AG08396 (cell line): ENCODE measurements around the gene KSR1.

Source experiments
- DNase-seq: peaks from one replicate; pipeline ENCODE4 v3.0.0; 2012; ENCODE audit warnings: low spot score, mixed read lengths

The KSR1 gene

DNA sequence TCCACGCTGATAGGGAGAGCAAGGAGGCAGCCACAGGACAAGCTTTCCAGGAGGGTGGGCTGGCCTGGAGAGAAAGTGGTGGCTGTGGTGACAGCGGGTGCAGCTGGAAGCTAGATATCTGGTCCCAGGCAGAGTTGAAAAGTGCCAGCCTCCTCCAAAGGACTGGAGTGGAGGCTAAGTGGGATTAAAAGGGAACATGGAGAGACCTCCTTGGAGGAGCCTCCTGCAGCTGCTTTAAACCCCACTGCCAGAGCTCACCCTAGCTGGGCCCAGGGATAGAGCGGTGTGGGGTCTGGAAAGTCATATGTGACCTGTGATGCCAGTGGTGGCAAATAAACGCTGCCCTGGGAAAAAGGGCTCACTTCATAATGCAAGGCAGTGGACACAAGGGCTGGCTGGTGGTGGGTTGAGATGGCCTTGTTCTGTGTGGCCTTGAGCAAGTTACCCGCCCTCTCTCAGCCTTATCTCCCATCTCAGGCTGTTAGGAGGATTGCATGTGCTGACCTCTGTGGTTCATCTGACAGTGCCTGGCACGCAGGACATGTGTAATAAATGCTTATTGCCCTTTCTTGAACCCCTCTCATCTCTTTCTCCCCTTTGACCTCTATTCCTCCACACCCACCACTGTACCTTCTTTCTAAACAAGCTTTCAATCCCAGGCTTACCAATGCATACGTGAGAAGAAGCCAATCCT lies 113.8 kb downstream of the KSR1 start:
- DNase-seq, result no peak

- no peak for DNase-seq
These were observed 114.3 kb downstream of the KSR1 start for GRCh38 chr17:27570578-27570914.

DNA sequence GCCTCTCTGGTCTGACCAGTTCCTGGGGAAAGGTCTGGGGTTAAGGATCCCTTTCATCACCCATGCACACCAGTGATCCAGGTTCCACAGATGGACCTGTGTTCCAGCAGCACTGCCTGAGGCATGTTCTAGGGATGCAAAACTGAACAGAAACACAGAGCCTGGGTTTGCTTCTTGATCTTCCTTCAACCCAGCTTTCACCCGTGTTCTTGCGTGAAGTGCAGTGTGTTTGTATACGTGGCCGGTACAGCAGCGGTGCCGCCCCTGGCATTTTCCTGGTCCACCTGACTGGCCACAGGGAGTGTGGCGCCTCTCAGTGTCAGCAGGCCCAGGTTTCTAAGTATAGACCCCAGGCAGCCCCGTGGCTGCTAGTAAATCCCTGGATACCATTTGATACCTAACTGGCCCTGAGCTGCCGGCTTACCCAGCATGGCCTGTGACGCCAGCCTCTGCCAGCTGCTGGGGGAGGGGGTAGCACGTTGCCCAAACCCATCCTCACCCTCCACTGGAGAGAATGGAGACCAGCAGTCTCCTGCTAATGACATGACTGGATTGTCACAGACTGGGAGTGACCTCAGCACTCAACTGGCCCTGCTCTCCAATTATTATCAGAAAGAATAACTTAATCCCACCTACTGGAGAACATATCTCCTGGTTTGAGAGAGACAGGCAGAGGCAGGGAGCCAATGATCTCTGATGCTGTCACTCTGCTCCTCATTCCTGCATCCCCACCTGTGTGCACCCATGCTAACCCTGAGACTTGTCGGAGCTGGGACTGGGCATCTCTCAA lies 115.5 kb downstream of the KSR1 start:
- no peak for DNase-seq

DNA sequence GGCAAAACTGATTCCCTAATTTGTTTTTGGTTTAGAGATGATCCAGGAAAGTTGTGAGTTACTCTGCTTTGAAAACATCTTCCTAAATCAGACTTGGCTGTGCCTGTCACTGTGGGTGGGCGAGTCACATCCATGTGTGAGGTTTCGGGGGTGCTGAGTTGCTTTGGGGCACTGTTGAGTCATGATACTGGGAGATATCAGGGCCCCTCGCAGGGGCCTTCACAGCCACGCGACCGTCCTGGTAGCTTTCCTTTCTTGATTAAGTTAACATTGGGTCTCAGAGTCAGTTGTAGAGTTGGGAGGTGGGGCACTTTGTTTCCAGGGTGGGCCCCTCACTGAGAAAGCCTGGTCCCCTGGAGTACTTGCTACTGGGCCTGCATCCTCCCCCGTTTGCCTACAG lies 116.4 kb downstream of the KSR1 start:
- DNase-seq, result no peak

DNA sequence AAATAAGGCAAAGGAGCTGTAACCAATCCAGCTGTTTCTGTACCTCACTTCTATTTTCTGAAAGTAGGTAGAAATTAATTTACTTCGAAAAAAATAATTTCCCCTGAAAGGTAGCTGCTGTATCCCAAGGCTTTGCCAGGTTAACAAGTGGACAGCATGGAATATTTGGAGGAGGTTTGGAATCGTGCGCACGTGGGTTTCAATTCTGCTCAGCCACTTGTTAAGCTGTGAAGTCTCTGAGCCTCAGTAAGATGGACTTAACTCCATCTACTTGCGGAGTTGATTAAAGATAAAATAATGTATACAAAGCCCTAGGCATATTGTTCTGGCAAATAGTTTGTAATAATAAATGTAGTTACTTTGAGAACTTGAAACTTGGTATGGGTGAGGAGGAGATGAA lies 117.3 kb downstream of the KSR1 start:
- no peak for DNase-seq

DNA sequence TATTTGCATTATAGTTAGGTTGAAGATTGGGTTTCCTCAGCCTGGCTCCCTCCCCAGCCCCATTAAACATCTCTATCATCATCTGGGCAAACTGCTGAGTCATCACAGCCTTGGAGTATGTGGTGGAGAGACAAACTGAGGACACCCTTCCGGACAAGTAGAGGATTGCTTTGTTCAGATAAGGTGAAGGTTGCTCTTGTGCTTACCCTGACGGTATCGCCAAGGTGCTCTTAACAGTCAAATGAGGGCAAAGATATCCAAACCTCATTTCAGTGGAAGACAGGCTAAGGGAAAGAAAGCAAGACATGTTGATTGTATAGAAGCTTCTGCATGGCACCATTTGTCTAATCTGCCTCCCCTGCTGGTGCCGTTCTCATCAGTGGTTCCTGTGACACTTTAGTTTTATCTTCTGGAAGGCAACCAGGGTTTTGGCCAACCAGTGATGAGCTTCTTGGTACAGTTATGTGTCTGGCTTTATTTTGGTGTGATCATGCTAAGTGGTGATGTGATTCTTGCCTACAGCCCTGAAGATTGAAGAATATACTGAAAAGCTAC lies 117.8 kb downstream of the KSR1 start:
- no peak for DNase-seq

DNA sequence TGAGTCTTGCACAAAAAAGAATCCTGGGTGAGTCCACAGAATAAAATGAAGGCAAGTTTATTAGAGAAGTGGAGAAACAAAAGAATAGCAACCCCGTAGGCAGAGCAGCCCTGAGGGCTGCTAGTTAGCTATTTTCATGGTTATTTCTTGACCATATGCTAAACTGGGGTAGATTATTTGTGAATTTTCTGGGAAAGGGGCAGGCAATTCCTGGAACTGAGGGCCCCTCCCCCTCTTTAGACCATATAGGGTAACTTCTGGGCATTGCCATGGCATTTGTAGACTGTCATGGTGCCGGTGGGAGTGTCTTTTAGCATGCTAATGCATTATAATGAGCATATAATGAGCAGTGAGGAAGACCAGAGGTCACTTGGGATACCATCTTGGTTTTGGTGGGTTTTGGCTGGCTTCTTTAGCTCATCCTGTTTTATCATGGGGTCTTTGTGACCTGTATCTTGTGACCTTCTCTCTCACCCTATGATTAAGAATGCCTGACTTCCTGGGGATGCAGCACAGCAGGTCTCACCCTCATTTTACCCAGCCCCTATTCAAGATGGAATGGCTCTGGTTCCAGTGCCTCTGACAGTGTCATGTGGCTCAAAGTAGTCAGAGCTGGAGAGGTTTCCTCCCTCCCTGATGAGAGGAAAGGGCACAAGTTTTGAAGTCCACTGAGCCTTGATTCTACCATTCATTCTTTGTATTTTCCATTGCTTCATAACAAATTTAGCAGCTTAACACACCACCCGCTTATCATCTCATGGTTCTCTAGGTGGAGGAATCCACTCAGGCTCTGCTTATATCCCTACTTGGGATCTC lies 119.1 kb downstream of the KSR1 start:
- no peak for DNase-seq

- DNase-seq, result no peak
These were observed 119.6 kb downstream of the KSR1 start for GRCh38 chr17:27575912-27576252.

GRCh38 chr17:27576477-27577083 lies 120.3 kb downstream of the KSR1 start:
- no peak for DNase-seq

DNA sequence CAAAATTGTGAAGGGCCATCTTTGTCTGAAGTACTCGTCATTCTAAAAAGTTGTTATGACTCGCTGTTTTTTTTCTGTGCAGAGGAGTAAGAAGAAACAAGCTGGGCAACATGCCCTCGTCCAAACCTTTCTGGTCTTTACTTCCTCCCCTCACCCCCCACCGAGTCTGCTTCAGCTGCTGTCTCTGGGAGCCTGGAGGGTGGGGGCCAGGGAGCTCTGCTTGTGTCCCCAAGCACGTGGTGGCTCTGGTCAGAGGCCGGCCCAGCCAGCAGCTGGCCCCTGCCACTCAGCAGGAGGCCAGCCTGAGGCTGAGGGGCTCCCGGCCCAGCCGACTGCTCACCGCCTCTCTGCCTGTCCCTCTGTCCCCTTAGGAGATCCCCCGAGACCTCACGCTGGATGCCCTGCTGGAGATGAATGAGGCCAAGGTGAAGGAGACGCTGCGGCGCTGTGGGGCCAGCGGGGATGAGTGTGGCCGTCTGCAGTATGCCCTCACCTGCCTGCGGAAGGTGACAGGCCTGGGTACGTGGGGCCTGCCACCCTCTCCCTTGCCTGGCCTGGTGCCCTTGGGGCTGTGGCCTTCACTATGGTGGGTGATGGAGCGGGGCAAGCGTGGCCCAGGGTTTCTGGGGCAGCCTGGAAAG lies 121.0 kb downstream of the KSR1 start:
- DNase-seq, result peak; percentile 56

DNA sequence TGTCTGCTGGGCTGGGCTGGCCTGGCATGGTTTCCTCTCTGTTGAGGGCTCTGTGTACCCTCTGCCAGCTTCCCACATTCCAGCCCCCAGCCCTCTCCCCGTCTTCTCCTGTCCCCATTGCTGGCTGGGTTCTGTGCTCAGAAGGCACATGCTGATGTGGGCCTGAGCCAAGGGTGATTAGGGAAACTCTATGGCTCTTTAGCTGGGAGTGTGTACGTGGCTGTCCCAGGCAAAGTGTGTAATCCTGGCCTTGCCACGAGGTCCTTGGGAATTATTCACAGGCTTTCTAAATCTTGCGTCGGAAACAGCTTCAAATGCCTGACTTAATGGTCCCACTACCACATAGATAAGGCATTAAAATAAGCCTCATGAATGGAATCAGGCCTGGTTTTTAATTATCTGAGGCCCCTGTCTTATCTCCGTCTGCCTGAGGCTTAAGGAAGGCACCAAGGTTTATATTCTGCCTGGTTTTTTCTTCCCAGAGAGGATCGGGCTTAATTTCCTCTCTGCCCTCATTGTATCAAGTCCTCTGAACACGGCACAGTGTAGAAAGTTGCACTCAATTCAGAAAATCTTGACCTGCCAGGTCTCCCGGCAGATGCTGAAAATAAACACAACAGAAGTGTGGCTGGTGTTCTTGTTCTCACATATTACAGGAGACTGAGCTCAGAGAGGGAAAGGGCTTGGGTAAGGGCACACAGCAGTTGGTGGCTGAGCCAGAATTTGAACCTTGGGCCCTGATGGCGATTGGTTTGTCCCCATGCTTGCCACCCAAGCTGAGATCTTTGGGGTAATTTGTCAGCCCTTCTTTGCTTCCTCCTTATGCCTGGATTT lies 121.9 kb downstream of the KSR1 start:
- DNase-seq, result no peak

DNA sequence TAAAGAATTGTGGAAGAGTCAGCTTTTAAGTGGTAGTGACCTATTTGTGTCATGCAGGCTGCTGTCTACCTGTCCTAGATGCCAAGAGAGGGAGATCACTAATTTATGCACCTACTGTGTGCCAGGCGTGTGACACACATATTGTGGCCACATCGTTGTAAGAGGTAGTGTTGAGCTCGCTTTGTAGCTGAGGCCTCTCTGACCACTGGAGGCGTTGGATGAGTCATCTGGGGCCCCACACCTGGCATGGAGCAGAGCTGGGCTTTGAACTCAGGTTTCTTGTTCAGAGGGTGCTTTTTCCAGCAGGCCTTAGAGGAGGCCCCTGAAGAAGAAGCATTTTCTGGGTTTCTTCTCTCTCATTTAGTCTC lies 122.5 kb downstream of the KSR1 start:
- no peak for DNase-seq

DNA sequence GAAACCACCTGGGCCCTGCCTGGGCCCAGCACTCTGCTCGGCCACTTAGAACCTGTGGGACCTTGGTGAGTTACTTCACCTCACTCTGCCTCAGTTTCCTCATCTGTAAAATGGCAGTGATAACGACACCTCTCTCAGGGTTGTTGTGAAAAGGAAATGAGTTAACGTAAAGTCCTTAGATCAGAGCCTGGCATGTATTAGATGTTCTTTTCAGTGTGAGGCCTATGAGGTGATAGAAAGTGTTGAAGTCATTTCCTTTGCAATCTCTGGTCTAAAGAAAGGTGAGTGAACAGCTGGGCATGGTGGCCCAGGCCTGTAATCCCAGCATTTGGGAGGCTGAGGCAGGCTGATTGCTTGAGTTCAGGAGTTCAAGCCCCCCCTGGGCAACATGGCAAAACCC lies 123.1 kb downstream of the KSR1 start:
- no peak for DNase-seq

GRCh38 chr17:27579897-27580321 lies 123.7 kb downstream of the KSR1 start:
- no peak for DNase-seq

- no peak for DNase-seq
These were observed 124.8 kb downstream of the KSR1 start for GRCh38 chr17:27581016-27581415.

DNA sequence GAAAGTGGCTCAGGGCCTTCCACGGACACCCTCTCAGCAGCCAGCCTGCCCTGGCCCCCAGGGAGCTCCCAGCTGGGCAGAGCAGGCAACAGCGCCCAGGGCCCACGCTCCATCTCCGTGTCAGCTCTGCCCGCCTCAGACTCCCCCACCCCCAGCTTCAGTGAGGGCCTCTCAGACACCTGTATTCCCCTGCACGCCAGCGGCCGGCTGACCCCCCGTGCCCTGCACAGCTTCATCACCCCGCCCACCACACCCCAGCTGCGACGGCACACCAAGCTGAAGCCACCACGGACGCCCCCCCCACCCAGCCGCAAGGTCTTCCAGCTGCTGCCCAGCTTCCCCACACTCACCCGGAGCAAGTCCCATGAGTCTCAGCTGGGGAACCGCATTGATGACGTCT lies 126.4 kb downstream of the KSR1 start:
- DNase-seq, result no peak

GRCh38 chr17:27585153-27585681 lies 129.0 kb downstream of the KSR1 start:
- no peak for DNase-seq

DNA sequence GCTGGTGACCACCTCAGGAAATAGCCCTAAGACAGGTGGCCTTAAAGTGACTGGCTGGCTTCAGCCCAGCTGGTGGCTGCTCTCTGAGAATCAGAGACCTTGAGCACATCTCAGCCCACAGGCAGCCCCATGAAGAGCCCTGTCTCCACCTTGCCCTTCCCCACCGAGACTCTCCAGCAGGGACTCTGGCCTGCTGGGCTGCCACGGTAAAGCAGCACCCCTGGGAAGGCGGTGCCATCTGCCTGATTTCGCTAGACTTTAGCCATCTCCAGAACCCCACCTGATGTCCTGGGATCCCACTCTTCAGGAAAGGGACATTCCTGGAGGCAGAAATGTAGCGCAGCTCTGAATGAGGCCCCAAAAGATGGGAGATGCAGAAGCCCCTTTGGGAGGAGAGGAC lies 129.5 kb downstream of the KSR1 start:
- DNase-seq, result no peak

DNA sequence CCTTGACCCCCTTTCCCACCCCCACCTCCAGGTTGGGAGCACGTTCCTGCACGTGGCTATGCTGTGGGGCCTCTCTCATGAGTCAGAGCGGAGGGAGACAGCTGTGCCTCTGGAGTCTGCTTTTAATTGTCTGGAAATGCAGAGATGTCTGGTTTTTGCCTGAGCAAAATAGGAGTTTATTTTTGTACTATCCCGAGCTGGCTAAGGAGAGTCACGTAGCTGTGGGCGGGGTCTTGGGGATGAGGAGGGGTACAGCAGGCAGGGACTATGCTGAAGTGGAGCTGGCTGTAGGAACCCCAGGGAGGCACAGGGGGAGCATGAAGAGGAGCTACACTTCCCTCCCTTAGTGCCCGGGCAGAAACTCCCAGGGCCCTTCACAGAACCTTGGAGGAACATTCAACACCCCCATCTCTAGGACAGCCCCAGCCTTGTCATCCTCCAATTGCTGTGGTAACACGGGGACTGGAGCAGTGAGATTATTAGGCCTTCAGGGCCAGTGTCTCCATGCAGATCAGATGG lies 130.0 kb downstream of the KSR1 start:
- peak; percentile 66 for DNase-seq

DNA sequence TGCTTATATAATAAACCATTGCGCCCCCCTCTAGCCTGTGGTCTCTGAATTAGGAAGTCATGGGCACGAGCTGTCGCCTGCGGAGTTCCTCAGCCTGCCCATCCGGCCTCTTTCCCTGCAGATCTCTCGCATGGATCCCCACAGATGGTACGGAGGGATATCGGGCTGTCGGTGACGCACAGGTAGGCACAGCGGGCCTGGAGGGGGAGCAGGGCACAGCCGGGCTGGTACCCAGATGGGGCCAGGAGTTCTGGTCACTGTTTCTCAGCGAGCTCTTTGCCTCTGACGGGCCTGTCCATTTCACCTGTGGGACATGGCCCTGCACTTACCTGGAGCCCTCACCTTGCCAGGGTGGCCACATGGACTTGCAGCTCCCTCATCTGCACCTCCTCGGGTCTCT lies 132.1 kb downstream of the KSR1 start:
- DNase-seq, result no peak

DNA sequence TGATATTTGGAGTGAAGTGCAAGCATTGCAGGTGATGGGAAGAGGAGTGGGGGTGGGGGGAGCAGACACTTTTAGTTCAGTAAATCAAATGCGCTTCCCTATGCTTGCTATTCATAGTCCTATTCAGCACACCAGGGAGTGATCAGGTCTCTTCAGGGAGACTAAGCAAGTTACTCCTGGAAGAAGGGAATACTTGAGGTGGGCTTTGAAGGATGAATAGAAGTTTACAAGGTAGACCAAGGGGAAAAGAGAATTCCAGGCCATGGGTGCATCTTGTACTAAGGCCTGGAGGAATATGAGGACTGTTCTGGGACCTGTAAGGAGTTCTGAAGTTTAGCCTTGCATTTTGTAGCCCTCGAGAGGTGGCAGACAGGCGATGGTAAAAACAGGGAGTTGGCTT lies 134.6 kb downstream of the KSR1 start:
- no peak for DNase-seq
